ENCODE results near the gene TRIP4. TPM values are rescaled to one million over a fixed set of nuclear protein-coding genes. Genes with fewer than 3 reads are reported as not detected.
"Not testable (repeated sequence)": the region's sequence is repeated elsewhere in the genome, so short reads cannot be mapped to it uniquely, and the experiment has no call there.

Gene TRIP4
- total RNA-seq, 1 experiment from 2014 or later = 12.9 TPM

GRCh38 chr15:64485796-64486195, 98.2 kb downstream of the TRIP4 start (continued):
- TF ChIP-seq E2F1 (CRISPR knock-in tag; IDR thresholded peaks at IDR 0.05) = no peak
- TF ChIP-seq GRHL2 (CRISPR knock-in tag; IDR thresholded peaks at IDR 0.05; ENCODE audit: insufficient replicate concordance, severe bottlenecking) = no peak
- no peak for TF ChIP-seq MXD4 (CRISPR knock-in tag; IDR thresholded peaks at IDR 0.05; ENCODE audit: borderline replicate concordance)
- TF ChIP-seq SP1 (CRISPR knock-in tag; conservative IDR thresholded peaks at IDR 0.05) = no peak
- no peak for TF ChIP-seq CREB1 (CRISPR knock-in tag; IDR thresholded peaks at IDR 0.05)

- no peaks in the 10 kb centered on the region for H3K27me3 Mint-ChIP-seq (ENCODE audit: low read depth)
- peaks cover 3% of the 10 kb centered on the region for H3K36me3 Mint-ChIP-seq
- TF ChIP-seq NR1H2 (CRISPR knock-in tag; IDR thresholded peaks at IDR 0.05) (no peak), JUN (CRISPR knock-in tag; IDR thresholded peaks at IDR 0.05) (no peak), MYBL2 (CRISPR knock-in tag; IDR thresholded peaks at IDR 0.05) (no peak)
- DNase-seq (ENCODE audit: low spot score) = no peak
- peak overlapping the region; percentile 12; the same call in 1 of the 2 replicates for H3K27ac Mint-ChIP-seq
- CTCF ChIA-PET = interaction anchor here (0.5 kb wide), 1 partner anchor 162 kb away, joined by 3 read pairs; no protein-coding TSS in a partner anchor
- no peak overlapping the region for H3K4me3 Mint-ChIP-seq
- no peaks in the 10 kb centered on the region for H3K9me3 Mint-ChIP-seq
- H3K4me1 Mint-ChIP-seq = peaks cover 7% of the 10 kb centered on the region
- POLR2A ChIA-PET = no interaction called here
- ATAC-seq = no peak
These were observed 103.1 kb downstream of the TRIP4 start for GRCh38 chr15:64490598-64491259.

GRCh38 chr15:64493641-64494040, 106.0 kb downstream of the TRIP4 start:
- TF ChIP-seq GRHL2 (CRISPR knock-in tag; IDR thresholded peaks at IDR 0.05; ENCODE audit: insufficient replicate concordance, severe bottlenecking) = no peak
- no peak for TF ChIP-seq ZNF671 (CRISPR knock-in tag; IDR thresholded peaks at IDR 0.05)
- no peak for TF ChIP-seq RORB (CRISPR knock-in tag; IDR thresholded peaks at IDR 0.05)
- TF ChIP-seq FOXP1 (CRISPR knock-in tag; IDR thresholded peaks at IDR 0.05; ENCODE audit: borderline replicate concordance) = no peak
- TF ChIP-seq ZMAT4 (CRISPR knock-in tag; IDR thresholded peaks at IDR 0.05) = no peak
- TF ChIP-seq ZBTB21 (CRISPR knock-in tag; IDR thresholded peaks at IDR 0.05; ENCODE audit: borderline replicate concordance) = no peak
- no peak for TF ChIP-seq ZNF232 (CRISPR knock-in tag; IDR thresholded peaks at IDR 0.05)
- no peak for TF ChIP-seq ZSCAN18 (CRISPR knock-in tag; IDR thresholded peaks at IDR 0.05)
- TF ChIP-seq ZNF416 (CRISPR knock-in tag; IDR thresholded peaks at IDR 0.05) = no peak
- no peak for TF ChIP-seq OVOL2 (CRISPR knock-in tag; IDR thresholded peaks at IDR 0.05; ENCODE audit: borderline replicate concordance)
- no peak for TF ChIP-seq ARID4B (CRISPR knock-in tag; IDR thresholded peaks at IDR 0.05; ENCODE audit: borderline replicate concordance)
- TF ChIP-seq TEAD1 (CRISPR knock-in tag; IDR thresholded peaks at IDR 0.05) = no peak
- no peak for TF ChIP-seq MLX (CRISPR knock-in tag; IDR thresholded peaks at IDR 0.05)
- TF ChIP-seq KAT7 (CRISPR knock-in tag; IDR thresholded peaks at IDR 0.05; ENCODE audit: borderline replicate concordance) = no peak
- no peak for TF ChIP-seq ZNF138 (CRISPR knock-in tag; conservative IDR thresholded peaks at IDR 0.05)
- POLR2A ChIA-PET = no interaction called here
- Mint-ChIP-seq H3K4me3 (no peak overlapping the region), H3K36me3 (peaks cover 3% of the 10 kb centered on the region), H3K27me3 (ENCODE audit: low read depth) (no peaks in the 10 kb centered on the region), H3K4me1 (peaks cover 7% of the 10 kb centered on the region), H3K9me3 (no peaks in the 10 kb centered on the region), H3K27ac (peak overlapping the region; percentile 16)
- CTCF ChIA-PET = no interaction called here
- ATAC-seq = no peak
- no peak for DNase-seq (ENCODE audit: low spot score)

- DNase-seq (ENCODE audit: low spot score); H3K27me3 Mint-ChIP-seq (ENCODE audit: low read depth); ATAC-seq; H3K4me1 Mint-ChIP-seq; CTCF ChIA-PET; POLR2A ChIA-PET; H3K9me3 Mint-ChIP-seq; H3K4me3 Mint-ChIP-seq: not testable (repeated sequence)
- Mint-ChIP-seq H3K27ac (peak overlapping the region; percentile 50; the same call in 1 of the 2 replicates), H3K36me3 (peaks cover 22% of the 10 kb centered on the region)
These were observed 108.3 kb downstream of the TRIP4 start for GRCh38 chr15:64495968-64496367.
